ENCODE data around the gene FANCD2. TPM values are rescaled to one million over a fixed set of nuclear protein-coding genes. Genes with fewer than 3 reads are reported as not detected.

FANCD2 gene
- polyA plus RNA-seq, 1 of the 3 experiments (the other 2 are of a cell fraction): 7.3 TPM

- no peaks in the 10 kb centered on the region for H4K20me1 ChIP-seq (ENCODE audit: insufficient read depth)
- TF ChIP-seq CHD2 (IDR thresholded peaks at IDR 0.05; ENCODE audit: low read length, partially characterized antibody): no peak
- no peaks in the 10 kb centered on the region for H3K9me2 ChIP-seq
- peaks cover 21% of the 10 kb centered on the region for H3F3A ChIP-seq (replicated peaks; ENCODE audit: insufficient read depth)
- H2AFZ ChIP-seq (ENCODE audit: low read depth): no peak overlapping the region
- no peak overlapping the region for H3K4me3 ChIP-seq (ENCODE audit: low read depth in 2 of 2, low read length in 1 of 2)
- H3K27ac ChIP-seq (ENCODE audit: low read depth in 2 of 2, low read length in 1 of 2): no peak overlapping the region
- POLR2A ChIA-PET: no interaction called here
- DNase-seq: no peak
- WGBS (ENCODE audit: low lambda C conversion rate): 80% methylated on average over 8 of the region's 8 CpGs
- H3K9ac ChIP-seq: no peak overlapping the region
- H3K4me2 ChIP-seq: no peak overlapping the region
- H3K36me3 ChIP-seq (replicated peaks in 1 of 2; ENCODE audit: control insufficient read depth in 1 of 2, insufficient read depth in 2 of 2, low read length in 1 of 2): peaks cover 17 to 35% of the 10 kb centered on the region in 2 experiments
- CTCF ChIA-PET: no interaction called here
- peaks cover 54% of the 10 kb centered on the region for H3K79me2 ChIP-seq (ENCODE audit: insufficient read depth)
- H3K27me3 ChIP-seq (ENCODE audit: insufficient read depth): no peaks in the 10 kb centered on the region
- peaks cover 0 to 16% of the 10 kb centered on the region in 2 experiments; a peak in 1 of 4 replicates for H3K4me1 ChIP-seq (ENCODE audit: control insufficient read depth in 1 of 2, insufficient read depth in 2 of 2, low read depth in 1 of 2, low read length in 1 of 2)
- H3K9me3 ChIP-seq: no peaks in the 10 kb centered on the region
Observed at GRCh38 chr3:9978710-9979305, 47.4 kb upstream of the FANCD2 start.

GRCh38 chr3:9980251-9980650 lies 46.0 kb upstream of the FANCD2 start:
- H3K36me3 ChIP-seq (replicated peaks in 1 of 2; ENCODE audit: control insufficient read depth in 1 of 2, insufficient read depth in 2 of 2, low read length in 1 of 2): peaks cover 11 to 20% of the 10 kb centered on the region in 2 experiments
- no peaks in the 10 kb centered on the region for H4K20me1 ChIP-seq (ENCODE audit: insufficient read depth)
- H3F3A ChIP-seq (replicated peaks; ENCODE audit: insufficient read depth): peaks cover 21% of the 10 kb centered on the region
- H3K4me2 ChIP-seq: no peak overlapping the region
- CTCF ChIA-PET: no interaction called here
- no peaks in the 10 kb centered on the region for H3K9me3 ChIP-seq
- H3K9ac ChIP-seq: no peak overlapping the region
- no peak overlapping the region for H3K4me3 ChIP-seq (ENCODE audit: low read depth in 2 of 2, low read length in 1 of 2)
- H3K27ac ChIP-seq (ENCODE audit: low read depth in 2 of 2, low read length in 1 of 2): no peak overlapping the region
- H3K27me3 ChIP-seq (ENCODE audit: insufficient read depth): no peaks in the 10 kb centered on the region
- peaks cover 63% of the 10 kb centered on the region for H3K79me2 ChIP-seq (ENCODE audit: insufficient read depth)
- H3K4me1 ChIP-seq (ENCODE audit: control insufficient read depth in 1 of 2, insufficient read depth in 2 of 2, low read depth in 1 of 2, low read length in 1 of 2): peaks cover under 1 to 18% of the 10 kb centered on the region in 2 experiments; a peak in 3 of 4 replicates
- POLR2A ChIA-PET: no interaction called here
- no peaks in the 10 kb centered on the region for H3K9me2 ChIP-seq
- H2AFZ ChIP-seq (ENCODE audit: low read depth): no peak overlapping the region
- WGBS (ENCODE audit: low lambda C conversion rate): 97% methylated on average over 2 of the region's 2 CpGs
- TF ChIP-seq FOXJ3 (CRISPR knock-in tag; IDR thresholded peaks at IDR 0.05) (no peak), CTCF (IDR thresholded peaks at IDR 0.05) (no peak), JUND (IDR thresholded peaks at IDR 0.05) (no peak), ZBTB33 (IDR thresholded peaks at IDR 0.05; ENCODE audit: borderline replicate concordance, low read depth) (no peak), CHD2 (IDR thresholded peaks at IDR 0.05; ENCODE audit: low read length, partially characterized antibody) (no peak), TAF1 (IDR thresholded peaks at IDR 0.05; ENCODE audit: borderline replicate concordance, low read depth, low read length) (no peak), MAX (IDR thresholded peaks at IDR 0.05; ENCODE audit: low read depth) (no peak), YY1 (IDR thresholded peaks at IDR 0.05; ENCODE audit: low read depth) (no peak), GABPA (IDR thresholded peaks at IDR 0.05; ENCODE audit: low read depth) (no peak), RXRA (IDR thresholded peaks at IDR 0.05; ENCODE audit: borderline replicate concordance, low read depth) (no peak), RCOR1 (IDR thresholded peaks at IDR 0.05; ENCODE audit: low read length) (no peak), POLR2AphosphoS5 (IDR thresholded peaks at IDR 0.05; ENCODE audit: low read depth, low read length) (no peak), FOSL2 (IDR thresholded peaks at IDR 0.05; ENCODE audit: borderline replicate concordance, low read depth) (no peak), RAD21 (IDR thresholded peaks at IDR 0.05; ENCODE audit: low read length) (no peak), USF2 (IDR thresholded peaks at IDR 0.05; ENCODE audit: borderline replicate concordance, low read depth, low read length) (no peak), ELF1 (IDR thresholded peaks at IDR 0.05) (no peak), EP300 (IDR thresholded peaks at IDR 0.05; ENCODE audit: borderline replicate concordance in 1 of 2, low read depth in 1 of 2, low read length in 1 of 2) (no peak)
- DNase-seq: no peak
